GM18511 (cell line): ENCODE results near the gene RORC.

Experiments
- ATAC-seq: cut with Tn5 transposase; IDR thresholded peaks from one replicate; pipeline ENCODE4 v1.9.1; 2021; ENCODE audit warnings: mild to moderate bottlenecking, moderate library complexity; ENCODE audit not compliant: unreplicated experiment

The RORC gene

DNA sequence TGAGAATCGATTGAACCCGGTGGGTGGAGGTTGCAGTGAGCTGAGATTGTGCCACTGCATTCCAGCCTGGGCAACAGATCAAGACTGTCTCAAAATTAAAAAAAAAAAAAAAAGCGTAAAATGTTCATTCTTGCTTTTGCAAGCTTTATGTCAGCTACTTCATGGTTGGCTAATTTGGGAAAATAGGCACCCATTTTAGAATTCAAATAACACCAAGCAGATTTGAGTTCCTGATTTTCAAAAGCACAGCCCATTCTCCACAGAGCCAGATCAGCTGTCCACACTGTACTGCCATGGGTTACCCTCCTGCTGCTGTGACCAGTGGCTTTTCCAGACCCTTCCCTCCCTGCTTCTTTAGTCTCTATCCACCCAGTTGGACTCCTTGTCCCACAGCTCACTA lies 17.5 kb upstream of the RORC start:
- ATAC-seq = no peak

DNA sequence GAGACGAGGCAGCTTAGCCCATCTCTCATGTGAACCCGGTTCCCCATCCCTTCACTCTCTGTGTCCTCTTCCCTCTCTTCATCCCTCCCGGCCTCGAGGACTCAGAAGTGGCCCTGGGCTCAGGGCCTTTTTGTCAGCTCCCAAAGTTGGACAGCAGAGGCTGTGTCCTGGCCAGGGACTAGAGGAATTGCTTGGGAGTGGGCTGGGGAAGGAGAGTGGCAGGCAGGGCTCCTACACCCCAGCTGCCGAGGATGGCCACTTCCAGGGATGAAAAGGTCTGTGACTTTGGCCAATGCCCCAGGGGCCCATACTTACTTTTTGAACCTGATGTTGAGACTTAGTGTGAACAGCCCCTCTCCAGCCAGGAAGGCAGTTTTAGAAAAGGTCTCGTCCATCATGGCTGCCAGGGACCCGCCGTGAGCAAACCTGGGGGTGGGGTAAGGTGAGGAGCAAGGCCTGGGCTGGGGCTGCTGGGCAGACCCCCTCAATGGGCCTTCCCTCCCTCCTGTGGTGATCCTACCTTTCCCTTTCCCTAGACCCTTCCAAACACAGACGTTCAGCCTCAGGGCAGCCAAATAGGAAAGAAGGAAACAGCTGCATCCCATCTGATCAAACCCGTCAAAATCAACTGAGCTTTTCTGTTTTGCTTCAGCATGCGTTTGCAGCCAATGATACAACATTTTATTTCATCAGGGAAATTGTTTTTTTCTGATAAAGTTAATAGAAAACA lies 16.4 kb upstream of the RORC start:
- ATAC-seq = no peak

DNA sequence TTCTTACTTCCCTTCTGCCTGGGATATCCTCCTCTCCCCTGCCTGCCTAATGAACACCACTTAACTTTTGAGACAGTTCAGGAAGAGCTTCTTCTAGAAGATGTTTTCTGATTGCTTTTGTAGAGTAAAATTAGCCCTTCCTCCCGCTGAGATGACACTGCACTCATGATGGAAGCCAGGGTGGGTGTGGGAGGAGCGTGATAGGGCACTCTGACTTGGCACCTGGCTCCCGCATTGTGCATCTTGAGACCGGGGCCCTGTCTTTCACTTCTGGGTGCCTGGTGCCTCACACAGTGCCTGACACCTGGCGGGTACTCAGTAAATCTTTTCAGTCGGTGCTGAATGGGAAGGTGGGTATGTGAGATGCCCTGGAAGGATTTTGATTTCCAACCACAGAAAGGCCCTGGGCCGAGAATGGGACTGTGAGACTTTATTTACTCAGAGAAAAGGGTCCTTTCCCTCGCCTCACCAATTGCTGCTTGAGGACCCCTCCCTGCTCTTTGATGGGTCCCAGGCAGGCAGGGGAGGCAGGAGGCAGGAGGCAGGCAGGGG lies 15.2 kb upstream of the RORC start:
- ATAC-seq = no peak

DNA sequence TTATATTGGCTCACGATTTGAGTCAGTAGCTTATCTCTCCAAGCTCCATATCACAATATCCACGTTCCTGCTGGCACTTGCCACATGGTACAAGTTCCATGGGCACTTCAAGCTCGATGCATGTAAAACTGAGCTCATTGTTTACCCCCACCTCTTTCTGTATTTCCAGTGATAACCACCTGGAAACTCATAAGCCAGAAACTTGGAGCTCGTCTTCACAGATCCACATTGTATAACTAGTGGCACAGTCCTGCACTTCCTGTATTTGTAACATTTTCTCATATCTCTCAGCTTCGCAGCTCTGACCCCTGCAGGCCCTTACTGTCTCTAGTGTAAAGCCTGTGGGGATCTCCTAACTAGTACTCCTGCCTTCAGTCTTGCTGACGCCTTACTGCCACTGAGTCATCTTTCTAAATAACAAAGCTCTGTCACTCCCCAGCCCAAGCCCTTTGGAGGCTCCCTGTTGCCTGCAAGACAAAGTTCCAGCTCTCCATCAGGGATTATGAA lies 14.5 kb upstream of the RORC start:
- no peak for ATAC-seq

DNA sequence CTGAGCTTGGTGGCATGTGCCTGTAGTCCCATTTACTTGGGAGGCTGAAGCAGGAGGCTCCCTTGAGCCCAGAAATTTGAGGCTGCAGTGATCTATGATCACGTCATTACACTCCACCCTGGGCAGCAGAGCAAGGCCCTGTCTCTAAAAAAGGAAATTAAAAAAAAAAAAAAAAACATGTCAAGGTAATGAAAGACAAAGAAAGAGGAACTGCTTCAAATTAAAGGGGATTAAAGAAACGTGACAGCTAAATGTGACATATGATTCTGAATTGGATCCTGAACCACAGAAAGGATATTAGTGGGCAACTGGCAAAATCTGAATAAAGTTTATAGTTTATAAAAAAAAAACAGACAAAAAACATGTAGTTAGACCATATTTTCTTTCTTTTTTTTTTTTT lies 11.8 kb upstream of the RORC start:
- ATAC-seq = no peak

DNA sequence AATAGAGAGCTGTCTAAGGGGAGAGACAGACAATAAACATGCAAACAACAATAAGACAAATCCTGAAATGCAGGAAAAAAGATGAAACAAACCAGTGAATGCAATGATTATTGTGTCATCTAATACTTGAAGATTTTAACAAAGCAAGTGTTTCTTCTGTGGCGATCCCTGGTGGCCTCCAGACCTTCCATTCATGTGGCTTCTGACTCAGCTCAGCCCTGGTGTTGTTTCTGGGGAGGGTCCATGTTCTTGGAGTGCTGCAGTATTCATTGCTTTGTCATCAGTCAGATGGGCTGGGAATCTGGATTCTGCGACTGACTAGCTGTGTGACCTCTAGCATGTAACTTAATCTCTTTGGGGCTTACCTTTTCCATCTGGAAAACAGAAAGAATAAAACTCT lies 9.5 kb upstream of the RORC start:
- ATAC-seq = no peak

DNA sequence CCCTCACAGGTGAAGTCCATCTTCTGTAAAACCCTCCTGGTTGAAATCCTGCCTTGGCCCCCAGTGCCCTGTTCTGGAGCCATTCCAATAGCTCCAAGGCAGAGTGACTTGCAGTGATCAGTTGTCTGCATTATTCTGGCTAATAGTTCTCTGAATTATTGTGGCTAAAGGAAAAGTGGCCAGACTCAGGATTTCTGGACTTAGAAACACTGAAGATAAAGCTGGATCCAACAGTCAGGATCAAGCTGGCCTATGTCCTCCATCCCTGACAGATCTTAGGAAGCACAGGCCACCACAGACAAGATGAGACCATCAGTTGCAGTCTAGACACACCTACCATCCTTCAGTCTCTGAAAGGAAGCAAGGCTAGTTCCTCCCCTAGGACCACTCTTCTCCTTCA lies 8.8 kb upstream of the RORC start:
- ATAC-seq = no peak

DNA sequence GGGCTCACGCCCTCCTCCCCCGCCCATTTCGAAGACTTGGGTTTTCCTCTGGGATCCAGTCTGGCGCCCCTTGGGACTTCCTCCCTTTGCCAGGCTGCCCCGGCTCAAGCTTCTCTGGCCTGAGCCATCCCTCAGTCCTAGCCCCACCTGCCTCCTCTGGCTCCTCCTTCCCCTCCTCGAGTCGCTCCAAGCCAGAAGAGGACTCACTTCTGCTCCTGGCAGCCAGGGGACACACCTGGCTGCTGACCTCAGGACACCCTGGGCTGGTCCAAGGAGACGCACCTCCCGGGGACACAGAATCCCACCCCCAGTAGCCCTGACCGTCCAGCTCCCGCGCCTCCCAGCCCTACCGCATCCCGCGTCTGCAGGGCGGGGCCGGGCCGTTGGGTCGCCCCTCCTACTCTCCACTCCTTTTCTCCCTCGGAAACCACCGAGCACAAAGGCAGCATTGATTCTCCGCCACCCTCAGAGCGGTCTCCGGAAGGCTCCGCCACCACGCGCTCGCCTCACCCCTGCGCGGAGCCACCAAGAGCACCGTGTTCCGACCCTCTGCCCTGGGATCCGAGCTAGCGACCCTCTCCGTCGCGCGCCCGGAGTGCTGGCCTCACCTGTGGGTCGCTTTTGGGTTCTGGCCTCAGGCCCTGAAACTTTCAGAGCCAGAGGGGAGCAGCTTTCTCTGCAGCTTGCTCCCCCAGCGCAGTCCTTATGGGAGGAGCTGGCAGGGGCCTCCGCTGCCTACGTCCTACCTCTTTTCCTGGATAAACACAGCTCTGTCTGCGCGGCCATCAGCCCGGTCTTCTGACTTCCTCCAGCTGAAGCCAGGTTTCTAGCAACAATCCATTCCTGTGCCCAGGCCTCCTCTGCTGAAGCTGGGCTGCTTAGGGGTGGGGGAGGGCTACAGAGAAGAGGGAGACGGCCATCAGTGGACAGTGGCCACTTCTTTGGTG lies 8.1 kb upstream of the RORC start, which contains the start of gene C2CD4D:
Gene C2CD4D, minus strand, starts transcription at position 364 of the 947 bp plus-strand sequence. CDS start 831 bp downstream, outside the sequence.
- ATAC-seq = no peak

DNA sequence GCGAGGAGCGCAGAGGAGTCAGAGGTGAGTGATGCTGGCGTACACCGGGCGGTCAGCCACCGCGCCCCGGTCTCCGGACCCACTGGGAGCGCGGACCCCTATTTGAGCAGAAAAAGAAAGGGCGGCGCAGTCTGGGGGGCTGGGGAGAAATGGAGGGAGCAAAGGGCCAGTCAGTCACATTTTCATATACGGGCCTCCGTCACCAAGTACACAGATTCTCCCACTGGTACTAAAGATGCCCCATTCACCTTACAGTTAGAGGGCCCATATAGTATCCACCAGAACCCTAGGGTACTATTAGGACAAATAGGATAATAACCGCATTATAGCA lies 7.4 kb upstream of the RORC start:
- ATAC-seq = no peak

DNA sequence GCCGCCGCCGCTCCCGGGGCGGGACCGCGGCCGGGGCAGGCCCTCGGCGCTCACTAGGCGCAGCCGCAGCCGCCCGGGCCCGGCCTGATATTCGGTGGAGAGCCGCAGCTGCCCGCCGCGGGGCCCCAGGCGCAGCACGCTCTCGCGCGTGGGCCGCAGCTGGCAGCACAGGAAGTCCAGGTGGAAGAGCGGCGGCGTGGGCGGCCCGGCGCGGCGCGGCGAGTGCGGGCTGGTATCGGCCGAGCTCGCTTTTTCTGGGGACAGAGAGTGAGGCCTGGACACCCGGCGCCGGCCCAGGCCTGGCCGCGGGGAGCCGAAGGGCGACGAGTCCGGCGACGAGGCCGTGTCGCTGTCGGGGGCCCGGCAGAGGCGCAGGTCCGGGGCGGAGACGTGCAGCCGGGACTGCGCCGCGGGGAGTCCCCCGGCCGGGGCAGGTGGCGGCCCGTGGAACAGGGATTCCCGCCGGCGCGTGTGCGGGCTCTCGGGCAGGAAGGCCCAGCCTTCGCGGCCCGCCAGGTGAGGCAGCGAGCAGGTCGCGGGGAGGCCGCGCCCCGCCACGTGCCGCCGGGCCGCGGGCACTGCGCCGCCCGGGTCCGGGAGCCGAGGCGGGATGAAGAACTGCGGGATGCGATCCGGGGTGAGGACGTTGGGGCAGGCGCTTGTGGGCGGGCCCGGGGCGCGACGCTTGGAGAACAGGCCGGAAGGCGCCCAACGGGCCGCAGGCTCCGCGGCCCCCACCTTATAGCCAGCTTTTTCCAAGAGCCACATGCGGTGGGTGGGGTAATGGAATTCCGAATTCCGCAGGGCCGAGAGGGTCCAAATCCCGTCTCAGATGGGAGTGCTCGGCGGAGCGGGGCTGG lies 6.8 kb upstream of the RORC start:
- ATAC-seq = no peak

DNA sequence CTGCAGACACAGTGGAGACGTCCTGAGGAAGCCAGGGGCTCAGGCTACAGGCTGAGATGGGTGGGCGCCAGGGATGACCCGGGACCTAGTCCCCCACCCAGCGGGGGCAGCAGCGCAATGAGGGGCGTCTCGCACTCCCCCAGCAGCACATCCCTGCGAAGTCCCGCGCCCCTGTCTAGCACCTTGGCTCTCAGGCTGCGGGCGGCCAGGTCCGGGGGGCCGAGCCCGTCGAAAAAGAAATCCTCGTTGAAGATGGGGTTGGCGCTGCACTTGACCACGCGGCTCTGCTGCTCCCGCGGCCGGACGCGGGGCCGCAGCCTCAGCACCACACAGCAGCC lies 6.3 kb upstream of the RORC start:
- no peak for ATAC-seq

DNA sequence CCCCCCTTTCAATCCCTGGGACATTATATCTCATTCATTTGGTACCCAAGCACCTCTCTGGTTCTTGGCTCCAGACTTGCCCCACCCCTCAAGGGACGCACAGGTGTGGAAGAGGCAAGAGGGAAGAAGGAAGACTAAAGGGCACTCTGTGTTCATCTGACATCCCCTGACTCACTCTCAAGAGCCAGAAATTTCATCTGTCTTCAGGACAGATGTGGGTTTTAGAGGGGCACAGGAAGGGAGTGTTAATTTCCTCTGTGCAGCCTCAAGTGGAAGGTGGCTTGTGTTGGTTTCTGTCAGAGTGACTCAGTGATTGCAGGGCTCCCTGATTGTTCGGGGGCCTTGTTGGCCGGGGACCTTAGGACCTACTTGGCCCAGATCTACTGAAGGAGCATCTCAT lies 5.6 kb upstream of the RORC start:
- no peak for ATAC-seq

DNA sequence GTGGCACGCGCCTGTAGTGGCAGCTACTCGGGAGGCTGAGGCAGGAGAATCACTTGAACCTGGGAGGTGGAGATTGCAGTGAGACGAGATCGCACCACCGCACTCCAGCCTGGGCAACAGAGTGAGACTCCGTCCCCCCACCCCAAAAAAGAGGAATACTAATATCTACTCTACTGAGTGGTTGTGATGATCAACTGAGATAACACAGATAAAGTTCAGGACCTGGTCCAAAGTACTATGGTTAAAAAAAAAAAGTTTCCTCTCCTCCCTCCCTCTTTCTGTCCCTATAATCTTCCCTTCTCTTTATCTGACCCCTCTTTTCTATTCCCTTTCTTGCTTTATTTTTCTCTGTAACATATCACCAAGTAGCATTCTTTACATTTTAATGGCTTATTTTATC lies 4.0 kb upstream of the RORC start:
- no peak for ATAC-seq

DNA sequence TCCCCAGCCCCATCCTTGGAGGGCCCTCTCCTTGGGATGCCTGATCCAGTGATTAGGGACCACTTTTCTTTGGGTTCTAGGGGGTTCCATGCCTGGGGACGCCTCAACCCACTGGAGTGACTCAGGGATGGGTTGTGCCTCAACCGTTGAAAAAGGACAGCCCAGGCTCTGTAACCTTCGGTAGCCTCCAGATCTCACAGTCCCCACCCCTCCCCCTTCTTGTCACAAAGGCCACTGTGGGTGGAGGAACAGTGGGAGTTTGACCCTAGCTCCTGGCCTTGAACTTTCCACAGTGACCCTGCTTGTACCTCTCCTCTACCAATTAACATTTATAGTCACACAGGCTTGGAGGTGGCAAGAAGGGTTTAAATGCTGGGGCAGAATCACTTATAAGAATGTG lies 2.6 kb upstream of the RORC start:
- ATAC-seq = no peak

DNA sequence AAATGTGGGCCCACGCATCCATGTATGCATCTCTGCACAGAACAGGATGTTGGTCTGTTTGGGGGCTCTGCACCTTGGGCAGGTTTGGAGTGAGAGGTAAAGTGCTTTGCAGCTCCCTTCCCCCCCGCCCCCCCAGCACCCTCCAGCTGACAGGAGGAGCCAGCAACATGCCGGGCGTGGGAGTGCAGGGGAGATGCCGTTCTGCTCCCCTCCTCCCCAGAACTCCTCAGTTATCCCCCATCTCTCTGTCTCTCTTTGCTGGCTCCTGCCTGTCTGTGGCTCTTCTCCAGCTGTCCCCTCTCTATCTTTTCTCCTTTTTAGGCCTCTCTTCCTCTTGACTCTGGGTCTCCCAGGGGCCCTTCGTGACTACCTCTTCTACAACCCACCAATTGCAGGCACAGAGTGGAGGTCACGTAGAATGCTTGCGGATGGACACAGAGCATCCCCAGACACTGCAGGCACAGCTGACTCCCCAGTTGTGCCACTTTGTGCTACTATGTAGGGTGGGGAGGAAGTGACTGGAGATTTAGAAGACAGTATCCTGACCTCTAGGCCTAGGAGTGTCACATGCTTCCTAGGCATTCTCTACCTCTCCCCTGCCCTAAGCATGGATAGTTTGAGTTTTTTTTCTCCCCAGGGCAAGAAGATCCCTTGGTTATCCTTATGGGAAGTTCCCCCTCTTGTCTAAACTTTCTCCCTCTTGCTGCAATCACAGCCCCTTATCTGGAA lies 1.7 kb upstream of the RORC start:
- no peak for ATAC-seq

DNA sequence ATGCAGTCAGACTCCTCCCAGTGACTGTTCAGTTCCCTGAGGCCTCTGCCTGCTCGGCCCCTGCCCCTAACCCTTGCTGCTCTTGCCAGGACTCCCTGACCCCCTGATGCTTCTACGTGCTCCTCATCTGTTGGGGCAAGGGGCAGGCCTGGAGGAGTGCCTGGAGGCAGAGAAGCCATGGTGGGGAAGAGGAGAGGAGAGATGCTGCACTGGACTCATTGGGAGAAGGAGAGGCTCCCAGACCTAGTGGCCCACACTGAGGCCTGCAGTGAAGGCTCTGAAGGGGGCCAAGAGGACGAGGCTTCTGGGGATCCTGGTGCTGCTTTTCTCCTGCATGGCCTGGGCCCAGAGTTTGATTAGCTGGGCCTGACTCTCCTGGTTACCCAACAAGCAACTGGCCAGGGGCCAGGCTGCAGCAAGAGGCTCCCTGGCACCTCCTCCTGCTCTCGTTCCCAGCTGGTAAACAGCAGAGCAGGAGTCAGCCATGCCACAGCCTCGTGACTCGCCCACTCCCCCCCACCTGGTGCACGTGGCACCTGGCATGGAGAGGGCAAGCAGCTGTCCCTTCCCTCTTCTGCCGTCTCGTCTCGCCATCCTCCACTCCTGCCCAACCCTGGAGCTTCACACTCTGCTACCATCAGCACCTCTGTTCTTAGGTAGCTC lies 847 bp upstream of the RORC start:
- no peak for ATAC-seq

DNA sequence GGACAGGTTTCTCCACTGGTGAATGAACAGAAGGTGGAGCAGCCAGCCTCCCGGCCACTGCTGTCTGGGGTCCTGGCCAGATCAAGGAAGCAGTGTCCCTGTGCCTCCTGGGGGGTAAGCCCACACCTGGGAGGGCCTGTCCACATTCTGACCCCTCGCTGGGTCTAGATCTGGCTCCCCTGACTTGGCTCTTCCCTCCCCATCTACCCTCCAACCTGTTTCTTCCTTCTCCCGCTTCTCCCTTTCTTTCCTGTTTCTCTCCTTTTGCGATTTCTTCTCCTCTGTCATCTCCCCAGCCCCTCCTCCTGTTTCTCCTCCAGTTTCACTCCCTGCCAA lies 378 bp downstream of the RORC start:
- no peak for ATAC-seq

DNA sequence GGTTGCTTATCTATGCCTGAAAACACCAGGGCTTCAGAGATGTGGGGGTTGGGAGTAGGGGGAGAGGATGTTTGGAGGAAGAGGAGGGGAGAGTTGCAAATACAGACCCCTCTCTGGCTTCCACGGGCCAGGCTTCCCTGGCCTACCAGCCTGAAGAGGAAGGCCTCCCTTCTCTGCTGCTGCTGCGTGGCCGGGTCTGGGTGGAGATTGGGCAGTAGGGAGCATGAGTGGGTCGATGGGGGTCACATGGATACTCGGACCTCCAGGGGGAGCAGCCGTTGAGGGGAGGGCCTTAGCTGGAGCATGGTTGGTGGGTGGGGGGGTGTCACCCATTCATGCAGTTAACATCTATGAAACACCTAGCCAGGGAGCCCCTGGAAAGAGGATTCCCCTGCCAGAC lies 1.5 kb downstream of the RORC start:
- no peak for ATAC-seq

DNA sequence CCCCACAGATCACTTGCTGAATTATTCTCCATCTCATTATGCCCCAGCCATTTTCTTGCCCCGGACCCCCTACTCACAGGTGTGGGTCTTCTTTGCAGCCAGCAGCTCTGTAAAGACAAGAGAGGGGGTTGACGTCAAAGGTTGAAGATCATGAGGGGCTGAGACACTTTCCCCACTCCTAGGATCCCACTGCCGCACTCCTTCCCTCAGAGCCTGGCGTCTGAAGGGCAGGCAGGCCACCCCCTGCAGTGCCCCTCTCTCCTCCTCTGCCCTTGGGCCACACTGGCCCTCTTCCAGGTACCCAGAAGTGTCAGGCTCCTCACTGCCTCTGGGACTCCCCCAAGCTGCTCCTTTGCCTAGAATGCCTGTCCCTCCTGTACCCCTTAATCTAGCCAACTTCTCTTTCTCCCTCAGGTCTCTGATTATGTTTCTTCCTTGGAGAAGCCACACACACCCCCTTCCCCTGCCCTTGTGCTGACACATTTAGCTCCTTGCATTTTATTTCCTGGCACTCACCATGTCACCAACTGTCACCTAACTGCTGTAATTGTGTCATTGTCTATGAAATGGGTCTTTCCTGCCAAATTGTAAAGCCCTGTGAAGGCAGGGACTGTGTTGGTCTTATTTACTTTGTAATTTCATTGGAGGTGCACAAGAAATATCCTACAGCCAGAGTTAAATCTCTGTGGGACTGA lies 2.1 kb downstream of the RORC start:
- ATAC-seq = no peak
